ENCODE results near the gene GET4. TPM values are rescaled to one million over a fixed set of nuclear protein-coding genes. Genes with fewer than 3 reads are reported as not detected.

The GET4 gene
- polyA plus RNA-seq, 1 donor, result 76.0 TPM

- Histone ChIP-seq H3K27ac (ENCODE audit: low read length) (no peak overlapping the region), H3K4me1 (ENCODE audit: control insufficient read depth, insufficient read depth, low read length) (no peaks in the 10 kb centered on the region), H3K9me3 (ENCODE audit: control insufficient read depth, low read depth, low read length) (peaks cover 8% of the 10 kb centered on the region), H3K4me3 (ENCODE audit: low read length) (no peak overlapping the region), H3K27me3 (ENCODE audit: control insufficient read depth, insufficient read depth, low read length) (no peaks in the 10 kb centered on the region), H3K36me3 (ENCODE audit: control insufficient read depth, insufficient read depth, low read length) (peaks cover 59% of the 10 kb centered on the region)
- 83% methylated on average over 1 of the region's 30 CpGs for WGBS (ENCODE audit: insufficient coverage, low lambda C conversion rate)
- DNase-seq, result no peak
Observed at GRCh38 chr7:885893-886625, 9.7 kb downstream of the GET4 start.

- WGBS (ENCODE audit: insufficient coverage, low lambda C conversion rate), result no CpG with 5 or more reads among the region's 40 CpGs
- DNase-seq, result no peak
Observed at GRCh38 chr7:886626-887487, 10.5 kb downstream of the GET4 start.

GRCh38 chr7:887488-887820 is 11.1 kb downstream of the GET4 start:
- WGBS (ENCODE audit: insufficient coverage, low lambda C conversion rate), result no CpG with 5 or more reads among the region's 18 CpGs
- Histone ChIP-seq H3K4me3 (ENCODE audit: low read length) (no peak overlapping the region), H3K9me3 (ENCODE audit: control insufficient read depth, low read depth, low read length) (peaks cover 20% of the 10 kb centered on the region), H3K36me3 (ENCODE audit: control insufficient read depth, insufficient read depth, low read length) (peaks cover 69% of the 10 kb centered on the region), H3K27ac (ENCODE audit: low read length) (no peak overlapping the region), H3K27me3 (ENCODE audit: control insufficient read depth, insufficient read depth, low read length) (no peaks in the 10 kb centered on the region), H3K4me1 (ENCODE audit: control insufficient read depth, insufficient read depth, low read length) (no peaks in the 10 kb centered on the region)
- DNase-seq, result no peak

More at GRCh38 chr7:886626-887487, 10.5 kb downstream of the GET4 start:
- no peak overlapping the region for H3K27ac ChIP-seq (ENCODE audit: low read length)
- H3K36me3 ChIP-seq (ENCODE audit: control insufficient read depth, insufficient read depth, low read length), result peaks cover 67% of the 10 kb centered on the region
- H3K4me3 ChIP-seq (ENCODE audit: low read length), result no peak overlapping the region
- H3K4me1 ChIP-seq (ENCODE audit: control insufficient read depth, insufficient read depth, low read length), result no peaks in the 10 kb centered on the region
- H3K9me3 ChIP-seq (ENCODE audit: control insufficient read depth, low read depth, low read length), result peaks cover 15% of the 10 kb centered on the region
- no peaks in the 10 kb centered on the region for H3K27me3 ChIP-seq (ENCODE audit: control insufficient read depth, insufficient read depth, low read length)

- no peak overlapping the region for H3K27ac ChIP-seq (ENCODE audit: low read length)
- no peaks in the 10 kb centered on the region for H3K27me3 ChIP-seq (ENCODE audit: control insufficient read depth, insufficient read depth, low read length)
- H3K4me3 ChIP-seq (ENCODE audit: low read length), result no peak overlapping the region
- H3K9me3 ChIP-seq (ENCODE audit: control insufficient read depth, low read depth, low read length), result peaks cover 26% of the 10 kb centered on the region
- no peaks in the 10 kb centered on the region for H3K4me1 ChIP-seq (ENCODE audit: control insufficient read depth, insufficient read depth, low read length)
- DNase-seq, result no peak
- H3K36me3 ChIP-seq (ENCODE audit: control insufficient read depth, insufficient read depth, low read length), result peaks cover 74% of the 10 kb centered on the region
- WGBS (ENCODE audit: insufficient coverage, low lambda C conversion rate), result no CpG with 5 or more reads among the region's 43 CpGs
Observed at GRCh38 chr7:888081-889024, 12.0 kb downstream of the GET4 start.

GRCh38 chr7:889025-889390 is 12.7 kb downstream of the GET4 start:
- Histone ChIP-seq H3K27me3 (ENCODE audit: control insufficient read depth, insufficient read depth, low read length) (no peaks in the 10 kb centered on the region), H3K9me3 (ENCODE audit: control insufficient read depth, low read depth, low read length) (peaks cover 28% of the 10 kb centered on the region), H3K27ac (ENCODE audit: low read length) (no peak overlapping the region), H3K4me3 (ENCODE audit: low read length) (no peak overlapping the region), H3K36me3 (ENCODE audit: control insufficient read depth, insufficient read depth, low read length) (peaks cover 78% of the 10 kb centered on the region), H3K4me1 (ENCODE audit: control insufficient read depth, insufficient read depth, low read length) (no peaks in the 10 kb centered on the region)
- no CpG with 5 or more reads among the region's 15 CpGs for WGBS (ENCODE audit: insufficient coverage, low lambda C conversion rate)
- no peak for DNase-seq

GRCh38 chr7:889391-889790 is 13.0 kb downstream of the GET4 start:
- peaks cover 79% of the 10 kb centered on the region for H3K36me3 ChIP-seq (ENCODE audit: control insufficient read depth, insufficient read depth, low read length)

GRCh38 chr7:890868-891267 is 14.5 kb downstream of the GET4 start:
- Histone ChIP-seq H3K27me3 (ENCODE audit: control insufficient read depth, insufficient read depth, low read length) (no peaks in the 10 kb centered on the region), H3K4me3 (ENCODE audit: low read length) (no peak overlapping the region), H3K36me3 (ENCODE audit: control insufficient read depth, insufficient read depth, low read length) (peaks cover 92% of the 10 kb centered on the region), H3K4me1 (ENCODE audit: control insufficient read depth, insufficient read depth, low read length) (no peaks in the 10 kb centered on the region), H3K27ac (ENCODE audit: low read length) (no peak overlapping the region), H3K9me3 (ENCODE audit: control insufficient read depth, low read depth, low read length) (peaks cover 45% of the 10 kb centered on the region)
- DNase-seq, result no peak
- WGBS (ENCODE audit: insufficient coverage, low lambda C conversion rate), result no CpG with 5 or more reads among the region's 15 CpGs

More at GRCh38 chr7:889391-889790, 13.0 kb downstream of the GET4 start:
- Histone ChIP-seq H3K9me3 (ENCODE audit: control insufficient read depth, low read depth, low read length) (peaks cover 31% of the 10 kb centered on the region), H3K4me1 (ENCODE audit: control insufficient read depth, insufficient read depth, low read length) (no peaks in the 10 kb centered on the region), H3K4me3 (ENCODE audit: low read length) (no peak overlapping the region), H3K27ac (ENCODE audit: low read length) (no peak overlapping the region), H3K27me3 (ENCODE audit: control insufficient read depth, insufficient read depth, low read length) (no peaks in the 10 kb centered on the region)
- no peak for DNase-seq
- WGBS (ENCODE audit: insufficient coverage, low lambda C conversion rate), result no CpG with 5 or more reads among the region's 18 CpGs

- Histone ChIP-seq H3K4me3 (ENCODE audit: low read length) (no peak overlapping the region), H3K27me3 (ENCODE audit: control insufficient read depth, insufficient read depth, low read length) (no peaks in the 10 kb centered on the region), H3K4me1 (ENCODE audit: control insufficient read depth, insufficient read depth, low read length) (no peaks in the 10 kb centered on the region), H3K36me3 (ENCODE audit: control insufficient read depth, insufficient read depth, low read length) (peaks cover 92% of the 10 kb centered on the region), H3K9me3 (ENCODE audit: control insufficient read depth, low read depth, low read length) (peaks cover 47% of the 10 kb centered on the region), H3K27ac (ENCODE audit: low read length) (no peak overlapping the region)
- WGBS (ENCODE audit: insufficient coverage, low lambda C conversion rate), result no CpG with 5 or more reads among the region's 29 CpGs
- no peak for DNase-seq
Observed at GRCh38 chr7:891291-891690, 14.9 kb downstream of the GET4 start.

- Histone ChIP-seq H3K9me3 (ENCODE audit: control insufficient read depth, low read depth, low read length) (peaks cover 52% of the 10 kb centered on the region), H3K27me3 (ENCODE audit: control insufficient read depth, insufficient read depth, low read length) (no peaks in the 10 kb centered on the region), H3K4me3 (ENCODE audit: low read length) (no peak overlapping the region), H3K27ac (ENCODE audit: low read length) (no peak overlapping the region), H3K36me3 (ENCODE audit: control insufficient read depth, insufficient read depth, low read length) (peaks cover 91% of the 10 kb centered on the region), H3K4me1 (ENCODE audit: control insufficient read depth, insufficient read depth, low read length) (no peaks in the 10 kb centered on the region)
- WGBS (ENCODE audit: insufficient coverage, low lambda C conversion rate), result no CpG with 5 or more reads among the region's 20 CpGs
- DNase-seq, result no peak
Observed at GRCh38 chr7:891805-892204, 15.5 kb downstream of the GET4 start.
